ENCODE measurements around the gene BRIX1. TPM values are rescaled to one million over a fixed set of nuclear protein-coding genes. Genes with fewer than 3 reads are reported as not detected.

BRIX1 gene
- polyA plus RNA-seq, 1 experiment: 49.2 TPM

GRCh38 chr5:34944044-34944443, 28.5 kb downstream of the BRIX1 start:
- POLR2A ChIA-PET: no interaction called here
- CTCF ChIA-PET: no interaction called here

GRCh38 chr5:34944460-34945047, 29.0 kb downstream of the BRIX1 start:
- TF ChIP-seq CTCF (IDR thresholded peaks at IDR 0.05; ENCODE audit: low read depth, low read length): no peak
- no peak for DNase-seq (ENCODE audit: low read depth, low spot score)
- Histone ChIP-seq H3K9me3 (ENCODE audit: control insufficient read depth, insufficient read depth, low read length) (no peaks in the 10 kb centered on the region), H3K27me3 (ENCODE audit: control insufficient read depth, insufficient read depth, low read length) (no peaks in the 10 kb centered on the region), H3K4me3 (ENCODE audit: low read depth, low read length) (no peak overlapping the region), H3K27ac (ENCODE audit: low read depth, low read length) (no peak overlapping the region)
- POLR2A ChIA-PET: no interaction called here
- CTCF ChIA-PET: no interaction called here

More at GRCh38 chr5:34944044-34944443, 28.5 kb downstream of the BRIX1 start:
- Histone ChIP-seq H3K9me3 (ENCODE audit: control insufficient read depth, insufficient read depth, low read length) (no peaks in the 10 kb centered on the region), H3K4me3 (ENCODE audit: low read depth, low read length) (no peak overlapping the region), H3K27ac (ENCODE audit: low read depth, low read length) (no peak overlapping the region), H3K27me3 (ENCODE audit: control insufficient read depth, insufficient read depth, low read length) (no peaks in the 10 kb centered on the region)
- TF ChIP-seq CTCF (IDR thresholded peaks at IDR 0.05; ENCODE audit: low read depth, low read length): no peak
- DNase-seq (ENCODE audit: low read depth, low spot score): no peak

DNA sequence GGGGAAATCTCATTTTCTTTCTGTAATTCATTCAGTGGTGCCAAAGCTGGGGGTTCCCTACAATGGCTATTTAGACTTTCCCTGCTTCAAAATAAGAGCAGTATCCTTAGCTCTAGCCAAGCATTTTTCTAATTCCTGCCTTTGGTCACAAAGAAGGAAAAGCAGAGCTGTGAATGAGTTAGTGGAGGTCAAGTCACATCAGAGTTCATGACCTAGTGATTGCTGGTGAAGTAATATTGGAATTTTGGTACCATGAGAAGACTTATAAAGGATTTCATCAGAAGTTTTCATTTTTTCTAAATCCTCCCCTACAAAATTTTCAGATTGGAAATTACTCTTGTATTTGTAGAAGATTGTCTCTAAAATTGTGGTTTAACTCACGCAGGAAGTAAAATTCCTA, 41.8 kb downstream of the BRIX1 start:
- H3K9me3 ChIP-seq (ENCODE audit: control insufficient read depth, insufficient read depth, low read length): no peaks in the 10 kb centered on the region
- no peak overlapping the region for H3K27ac ChIP-seq (ENCODE audit: low read depth, low read length)
- ChIA-PET CTCF (interaction anchor here (1.5 to 7.6 kb wide), 4 partner anchors 9 to 969 kb away, joined by 5 to 76 read pairs (median 8); no protein-coding TSS in a partner anchor), POLR2A (interaction anchor here (0.5 kb wide), 1 partner anchor 39 kb away, joined by 3 read pairs; no protein-coding TSS in a partner anchor)
- no peak overlapping the region for H3K4me3 ChIP-seq (ENCODE audit: low read depth, low read length)
- DNase-seq (ENCODE audit: low read depth, low spot score): no peak
- H3K27me3 ChIP-seq (ENCODE audit: control insufficient read depth, insufficient read depth, low read length): no peaks in the 10 kb centered on the region
- no peak for TF ChIP-seq CTCF (IDR thresholded peaks at IDR 0.05; ENCODE audit: low read depth, low read length)

GRCh38 chr5:34957857-34958690, 42.6 kb downstream of the BRIX1 start:
- CTCF ChIA-PET: interaction anchor here (0.5 to 7.6 kb wide), 14 partner anchors 8 to 1132 kb away, joined by 3 to 76 read pairs (median 6); no protein-coding TSS in a partner anchor

More at GRCh38 chr5:34957857-34958690, 42.6 kb downstream of the BRIX1 start:
- Histone ChIP-seq H3K27me3 (ENCODE audit: control insufficient read depth, insufficient read depth, low read length) (no peaks in the 10 kb centered on the region), H3K4me3 (ENCODE audit: low read depth, low read length) (no peak overlapping the region), H3K27ac (ENCODE audit: low read depth, low read length) (no peak overlapping the region), H3K9me3 (ENCODE audit: control insufficient read depth, insufficient read depth, low read length) (no peaks in the 10 kb centered on the region)
- no peak for DNase-seq (ENCODE audit: low read depth, low spot score)
- POLR2A ChIA-PET: no interaction called here
- peak; percentile 73 for TF ChIP-seq CTCF (IDR thresholded peaks at IDR 0.05; ENCODE audit: low read depth, low read length)
